ENCODE data around the gene DDX24. TPM values are rescaled to one million over a fixed set of nuclear protein-coding genes. Genes with fewer than 3 reads are reported as not detected.

DDX24 gene
- total RNA-seq, 1 donor from 2014 or later: 151 TPM

GRCh38 chr14:94042433-94043091, 38.4 kb downstream of the DDX24 start:
- Mint-ChIP-seq H3K27me3 (ENCODE audit: low read depth) (no peaks in the 10 kb centered on the region), H3K36me3 (peaks cover 3% of the 10 kb centered on the region), H3K27ac (no peak overlapping the region), H3K9me3 (no peaks in the 10 kb centered on the region), H3K4me1 (no peaks in the 10 kb centered on the region), H3K4me3 (no peak overlapping the region)
- TF ChIP-seq CTCF (IDR thresholded peaks at IDR 0.05; ENCODE audit: unreplicated experiment): no peak
- no peak for DNase-seq (ENCODE audit: low spot score in 2 of 2, unreplicated experiment in 2 of 2)

GRCh38 chr14:94041551-94042346, 39.3 kb downstream of the DDX24 start:
- Mint-ChIP-seq H3K4me1 (no peaks in the 10 kb centered on the region), H3K4me3 (no peak overlapping the region), H3K9me3 (no peaks in the 10 kb centered on the region), H3K27me3 (ENCODE audit: low read depth) (no peaks in the 10 kb centered on the region), H3K27ac (no peak overlapping the region), H3K36me3 (peaks cover 3% of the 10 kb centered on the region)
- DNase-seq (ENCODE audit: low spot score in 2 of 2, unreplicated experiment in 2 of 2): no peak
- no peak for TF ChIP-seq CTCF (IDR thresholded peaks at IDR 0.05; ENCODE audit: unreplicated experiment)

GRCh38 chr14:94040796-94041195, 40.2 kb downstream of the DDX24 start:
- Mint-ChIP-seq H3K36me3 (peaks cover 3% of the 10 kb centered on the region), H3K27ac (no peak overlapping the region), H3K27me3 (ENCODE audit: low read depth) (no peaks in the 10 kb centered on the region), H3K4me1 (no peaks in the 10 kb centered on the region), H3K4me3 (no peak overlapping the region), H3K9me3 (no peaks in the 10 kb centered on the region)
- DNase-seq (ENCODE audit: low spot score in 2 of 2, unreplicated experiment in 2 of 2): no peak
- no peak for TF ChIP-seq CTCF (IDR thresholded peaks at IDR 0.05; ENCODE audit: unreplicated experiment)

GRCh38 chr14:94040247-94040646, 40.8 kb downstream of the DDX24 start:
- peaks cover 3% of the 10 kb centered on the region for H3K36me3 Mint-ChIP-seq
- no peak for DNase-seq (ENCODE audit: low spot score in 2 of 2, unreplicated experiment in 2 of 2)
- no peak for TF ChIP-seq CTCF (IDR thresholded peaks at IDR 0.05; ENCODE audit: unreplicated experiment)
- H3K27ac Mint-ChIP-seq: no peak overlapping the region
- no peaks in the 10 kb centered on the region for H3K27me3 Mint-ChIP-seq (ENCODE audit: low read depth)
- no peaks in the 10 kb centered on the region for H3K4me1 Mint-ChIP-seq
- H3K4me3 Mint-ChIP-seq: no peak overlapping the region
- H3K9me3 Mint-ChIP-seq: no peaks in the 10 kb centered on the region

GRCh38 chr14:94038921-94039629, 41.9 kb downstream of the DDX24 start:
- no peak overlapping the region for H3K4me3 Mint-ChIP-seq
- no peaks in the 10 kb centered on the region for H3K9me3 Mint-ChIP-seq
- no peak for TF ChIP-seq CTCF (IDR thresholded peaks at IDR 0.05; ENCODE audit: unreplicated experiment)
- peaks cover 3% of the 10 kb centered on the region for H3K36me3 Mint-ChIP-seq
- DNase-seq (ENCODE audit: low spot score in 2 of 2, unreplicated experiment in 2 of 2): no peak
- H3K4me1 Mint-ChIP-seq: no peaks in the 10 kb centered on the region
- H3K27ac Mint-ChIP-seq: no peak overlapping the region
- no peaks in the 10 kb centered on the region for H3K27me3 Mint-ChIP-seq (ENCODE audit: low read depth)

Measured in mesothelial cell of epicardium (in vitro differentiated cells).